ENCODE results near the gene KLHL30.

KLHL30 gene

GRCh38 chr2:238138331-238139195 is at the start of gene KLHL30:
TSS of gene KLHL30 (plus strand) at chr2:238138668. CDS start at chr2:238140755, 2,087 bp downstream.
- no peak for DNase-seq

GRCh38 chr2:238090887-238091286 is 47.6 kb upstream of the KLHL30 start:
- DNase-seq: no peak

GRCh38 chr2:238091436-238092060 is 46.9 kb upstream of the KLHL30 start:
- DNase-seq: no peak

GRCh38 chr2:238092486-238093035 is 45.9 kb upstream of the KLHL30 start:
- DNase-seq: no peak

- no peak for DNase-seq
Observed at GRCh38 chr2:238093181-238094140, 45.0 kb upstream of the KLHL30 start.

GRCh38 chr2:238094438-238095022 is 43.9 kb upstream of the KLHL30 start:
- no peak for DNase-seq

- DNase-seq: no peak
Observed at GRCh38 chr2:238095143-238095542, 43.3 kb upstream of the KLHL30 start.

- no peak for DNase-seq
Observed at GRCh38 chr2:238096311-238097011, 42.0 kb upstream of the KLHL30 start.

GRCh38 chr2:238097201-238097987 is 41.1 kb upstream of the KLHL30 start:
- no peak for DNase-seq

GRCh38 chr2:238097988-238098871 is 40.2 kb upstream of the KLHL30 start:
- DNase-seq: no peak

GRCh38 chr2:238098901-238099713 is 39.4 kb upstream of the KLHL30 start:
- no peak for DNase-seq

- DNase-seq: no peak
Observed at GRCh38 chr2:238099714-238100048, 38.8 kb upstream of the KLHL30 start.

- DNase-seq: no peak
Observed at GRCh38 chr2:238100049-238100820, 38.2 kb upstream of the KLHL30 start, which contains the start of gene ESPNL. TSS of gene ESPNL (plus strand) at chr2:238100340. CDS start at chr2:238100420, 80 bp downstream.

- no peak for DNase-seq
Observed at GRCh38 chr2:238100821-238101771, 37.4 kb upstream of the KLHL30 start.

- DNase-seq: no peak
Observed at GRCh38 chr2:238101891-238102841, 36.3 kb upstream of the KLHL30 start.

- no peak for DNase-seq
Observed at GRCh38 chr2:238102865-238103264, 35.6 kb upstream of the KLHL30 start.
